HG02852 (cell line): ENCODE data around the gene RALBP1.

Experiments
- ATAC-seq: cut with Tn5 transposase; IDR thresholded peaks from one replicate; pipeline ENCODE4 v1.9.1; 2021; ENCODE audit warnings: mild to moderate bottlenecking, moderate library complexity; ENCODE audit not compliant: unreplicated experiment

Gene RALBP1

DNA sequence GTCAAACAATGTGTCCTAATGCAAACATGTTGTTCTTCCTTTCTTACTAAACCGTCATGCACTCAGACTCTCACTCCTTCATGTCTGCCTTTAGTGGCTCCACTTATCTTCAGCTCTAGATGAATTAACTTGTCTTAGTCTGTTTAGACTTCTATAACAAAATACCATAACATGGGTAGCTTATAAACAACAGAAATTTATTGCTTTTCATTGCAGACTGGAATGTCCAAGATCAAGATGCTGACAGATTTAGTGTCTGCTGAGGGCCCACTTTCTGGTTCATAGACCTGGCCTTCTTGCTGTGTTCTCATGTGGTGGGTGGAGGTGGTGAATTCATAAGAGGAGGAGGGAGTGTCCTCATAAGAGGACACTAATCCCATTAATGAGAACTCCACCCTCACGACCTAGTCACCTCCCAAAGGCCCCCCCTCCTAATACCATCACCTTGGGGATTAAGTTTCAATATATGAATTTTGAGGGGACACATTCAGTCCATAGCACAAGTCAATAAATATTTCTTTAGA lies 32.3 kb downstream of the RALBP1 start:
- ATAC-seq: no peak

GRCh38 chr18:9508446-9509025 lies 33.2 kb downstream of the RALBP1 start:
- ATAC-seq: no peak

DNA sequence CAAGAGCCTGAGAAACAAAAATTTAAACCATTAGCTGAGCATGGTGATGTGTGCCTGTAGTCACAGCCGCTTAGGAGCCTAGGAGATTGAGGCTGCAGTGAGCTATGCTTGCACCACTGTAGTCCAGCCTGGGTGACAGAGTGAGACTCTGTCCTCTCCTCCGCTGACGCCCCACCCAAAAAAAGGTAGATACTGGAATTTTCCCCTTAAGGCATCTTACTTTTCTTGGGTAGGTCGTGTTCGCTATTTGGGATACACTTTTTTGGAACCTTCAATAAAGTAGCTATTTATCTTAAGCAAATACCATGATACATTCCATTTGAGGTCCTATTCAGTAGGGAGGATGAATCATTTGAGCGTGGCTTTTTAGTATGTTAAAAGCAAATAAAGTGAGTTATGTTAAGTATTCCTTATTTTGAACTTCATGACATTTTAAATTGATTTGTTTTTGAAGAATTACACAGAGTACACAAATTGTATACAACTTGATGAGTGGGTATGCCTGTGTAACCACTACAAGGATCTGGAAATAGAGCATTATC lies 38.7 kb downstream of the RALBP1 start:
- ATAC-seq: no peak

GRCh38 chr18:9516437-9517064 lies 41.2 kb downstream of the RALBP1 start:
- no peak for ATAC-seq

DNA sequence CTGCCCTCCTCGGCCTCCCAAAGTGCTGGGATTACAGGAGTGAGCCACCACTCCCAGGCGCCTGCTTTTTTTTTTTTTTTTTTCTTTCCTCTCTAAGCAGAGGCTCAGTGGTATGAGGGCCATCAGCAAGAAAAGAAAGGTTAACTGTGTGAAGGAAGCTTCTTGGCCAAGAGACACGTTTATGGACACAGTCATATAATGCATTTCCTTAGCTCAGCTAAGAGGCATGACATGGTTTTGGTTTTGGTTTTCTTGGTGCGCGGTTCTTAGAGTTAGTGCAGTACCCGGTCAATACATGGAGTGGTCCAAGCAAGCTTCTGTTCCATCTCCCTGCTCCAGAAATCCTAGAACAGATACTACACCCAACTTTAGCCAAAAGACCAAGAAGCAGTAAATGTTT lies 42.6 kb downstream of the RALBP1 start:
- no peak for ATAC-seq

DNA sequence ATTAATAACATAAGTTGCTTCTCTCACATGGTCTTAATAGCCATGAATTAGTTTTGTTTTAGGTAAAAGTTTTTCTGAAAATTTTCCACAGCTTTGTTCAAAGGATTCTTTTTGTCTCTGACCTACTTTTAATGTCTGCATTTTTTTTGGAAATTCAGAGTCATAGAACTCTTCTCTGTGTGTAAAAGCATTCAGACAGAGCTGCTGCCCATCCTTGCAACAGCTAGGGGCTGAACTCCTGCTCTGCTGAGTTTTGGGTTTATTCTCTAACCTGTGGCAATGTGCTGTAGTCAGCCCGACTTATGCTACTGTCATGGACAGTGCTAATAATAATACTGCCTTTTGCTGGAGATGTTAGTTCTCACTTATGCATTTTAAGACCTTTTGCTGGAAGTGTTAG lies 44.1 kb downstream of the RALBP1 start:
- no peak for ATAC-seq

DNA sequence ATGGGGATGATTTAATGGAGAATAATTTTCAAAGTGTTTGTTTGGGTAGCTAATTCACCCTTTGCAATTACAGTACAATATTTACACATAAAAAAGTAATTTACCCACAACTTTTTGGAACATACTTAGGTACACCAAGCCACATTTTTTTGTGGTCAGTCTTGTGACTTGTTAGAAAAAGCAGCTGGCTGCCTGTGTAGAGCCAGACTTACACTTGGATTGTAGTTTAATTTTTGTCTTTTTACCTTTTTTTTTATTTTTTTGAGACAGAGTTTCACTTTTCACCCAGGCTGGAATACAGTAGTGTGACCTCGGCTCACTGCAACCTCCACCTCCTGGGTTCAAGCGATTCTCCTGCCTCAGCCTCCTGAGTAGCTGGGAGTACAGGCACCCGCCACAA lies 45.4 kb downstream of the RALBP1 start:
- ATAC-seq: no peak

GRCh38 chr18:9521770-9522169 lies 46.5 kb downstream of the RALBP1 start:
- no peak for ATAC-seq

DNA sequence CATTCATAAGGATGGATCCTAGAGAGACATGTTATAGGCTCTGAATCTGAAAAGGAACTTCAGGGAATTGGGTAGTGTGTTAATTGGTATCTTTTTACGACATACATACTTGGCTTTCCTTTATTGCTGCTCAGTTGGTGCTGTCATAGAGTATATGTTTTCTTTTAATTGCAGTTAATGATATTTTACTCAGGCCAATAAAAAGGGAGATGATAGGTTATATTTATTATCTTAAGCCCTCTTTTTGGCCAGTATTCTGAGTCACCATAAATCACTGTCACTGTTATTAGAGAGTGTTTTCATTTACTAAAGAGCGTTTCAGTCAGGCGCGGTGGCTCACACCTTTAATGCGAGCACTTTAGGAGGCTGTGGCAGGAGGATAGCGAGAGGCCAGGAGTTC lies 47.6 kb downstream of the RALBP1 start:
- ATAC-seq: no peak

GRCh38 chr18:9526458-9526857 lies 51.1 kb downstream of the RALBP1 start:
- no peak for ATAC-seq

DNA sequence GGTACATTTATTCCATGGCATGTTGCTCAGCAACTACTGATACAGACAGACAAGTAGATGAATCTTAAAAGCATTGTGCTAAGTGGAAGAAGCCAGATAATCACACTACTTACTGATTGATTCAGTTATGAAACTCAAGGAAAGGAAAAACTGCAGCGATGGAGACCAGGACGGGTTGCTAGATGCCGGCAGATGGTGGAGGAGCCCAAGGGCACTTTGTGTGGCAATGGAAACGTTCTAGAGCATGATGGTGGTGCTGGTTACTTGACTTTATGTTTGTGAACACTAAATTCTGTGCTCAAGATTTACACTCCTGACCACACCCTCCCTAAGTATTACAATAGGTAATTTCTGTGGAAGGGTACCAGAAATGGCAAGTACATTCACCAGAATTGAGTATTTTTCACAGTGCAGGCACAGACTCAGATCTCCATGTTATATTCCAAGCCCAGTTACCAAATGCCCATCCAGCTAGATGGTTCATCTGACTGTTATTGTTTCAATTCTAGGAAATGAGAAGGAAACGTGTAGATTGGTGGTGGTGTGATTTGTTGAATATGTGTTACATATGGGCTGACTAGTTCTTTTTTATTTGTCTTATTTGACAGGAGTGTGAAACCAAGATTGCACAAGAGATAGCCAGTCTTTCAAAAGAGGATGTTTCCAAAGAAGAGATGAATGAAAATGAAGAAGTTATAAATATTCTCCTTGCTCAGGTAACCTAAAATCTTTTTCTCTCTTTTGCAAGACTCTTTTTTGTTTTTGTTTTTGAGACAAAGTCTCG lies 55.1 kb downstream of the RALBP1 start:
- no peak for ATAC-seq

- ATAC-seq: no peak
Measured at GRCh38 chr18:9531791-9532410, 56.6 kb downstream of the RALBP1 start.

DNA sequence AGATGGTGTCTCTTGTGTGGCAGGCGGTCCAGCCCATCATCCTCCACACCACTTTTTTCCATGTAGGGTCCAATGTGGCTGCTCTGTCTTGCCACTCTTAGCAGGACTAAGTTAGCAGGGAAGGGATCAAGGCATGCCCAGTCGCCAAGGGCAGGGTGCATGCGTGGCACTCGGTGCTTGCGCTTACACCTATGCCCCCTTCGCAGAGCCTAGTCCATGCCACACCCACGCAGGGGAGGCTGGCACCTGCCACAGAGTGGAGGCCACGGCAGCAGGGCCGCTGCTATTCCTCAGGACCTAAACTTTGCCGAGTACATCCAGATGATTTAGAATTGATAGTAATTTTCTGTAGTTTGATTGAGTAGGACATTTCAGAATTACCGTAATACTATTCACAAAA lies 59.5 kb downstream of the RALBP1 start:
- ATAC-seq: no peak

DNA sequence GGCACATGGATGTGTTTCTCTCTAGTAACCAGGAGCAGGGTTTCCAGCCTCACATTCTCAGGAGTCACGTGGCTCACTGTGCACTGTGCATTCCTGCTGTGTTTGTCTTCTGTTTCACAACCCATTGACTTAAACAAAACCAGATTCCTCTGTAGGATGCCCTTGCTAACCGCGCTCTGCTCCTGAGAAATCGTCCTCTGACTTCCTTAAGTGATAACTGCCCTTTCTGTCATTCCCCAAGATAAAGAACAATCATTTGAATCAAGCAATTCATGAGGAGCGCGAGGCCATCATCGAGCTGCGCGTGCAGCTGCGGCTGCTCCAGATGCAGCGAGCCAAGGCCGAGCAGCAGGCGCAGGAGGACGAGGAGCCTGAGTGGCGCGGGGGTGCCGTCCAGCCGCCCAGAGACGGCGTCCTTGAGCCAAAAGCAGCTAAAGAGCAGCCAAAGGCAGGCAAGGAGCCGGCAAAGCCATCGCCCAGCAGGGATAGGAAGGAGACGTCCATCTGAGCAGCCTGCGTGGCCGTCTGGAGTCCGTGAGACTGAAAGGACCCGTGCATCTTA lies 60.2 kb downstream of the RALBP1 start:
- no peak for ATAC-seq

GRCh38 chr18:9536354-9537152 lies 61.2 kb downstream of the RALBP1 start:
- no peak for ATAC-seq

- ATAC-seq: no peak
Measured at GRCh38 chr18:9537677-9538076, 62.4 kb downstream of the RALBP1 start.

DNA sequence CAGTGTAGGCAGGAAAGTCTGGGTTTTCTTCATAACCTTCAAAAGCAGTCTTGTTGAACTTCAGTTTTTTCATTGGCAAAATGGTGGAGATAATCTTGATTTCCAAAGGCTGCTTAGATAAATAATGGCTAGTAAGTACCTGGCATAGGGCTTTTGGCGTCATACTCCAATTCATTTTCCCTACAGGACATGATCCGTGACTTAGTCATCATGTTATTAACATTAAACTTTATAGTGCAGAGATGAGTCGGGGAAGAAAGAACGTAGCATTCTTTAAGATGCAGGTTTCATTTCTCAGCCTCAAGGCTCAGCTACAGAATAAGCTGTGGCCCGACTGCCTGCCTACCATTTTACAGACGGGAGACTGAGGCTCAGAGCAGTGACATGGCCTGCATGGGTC lies 64.0 kb downstream of the RALBP1 start:
- no peak for ATAC-seq

DNA sequence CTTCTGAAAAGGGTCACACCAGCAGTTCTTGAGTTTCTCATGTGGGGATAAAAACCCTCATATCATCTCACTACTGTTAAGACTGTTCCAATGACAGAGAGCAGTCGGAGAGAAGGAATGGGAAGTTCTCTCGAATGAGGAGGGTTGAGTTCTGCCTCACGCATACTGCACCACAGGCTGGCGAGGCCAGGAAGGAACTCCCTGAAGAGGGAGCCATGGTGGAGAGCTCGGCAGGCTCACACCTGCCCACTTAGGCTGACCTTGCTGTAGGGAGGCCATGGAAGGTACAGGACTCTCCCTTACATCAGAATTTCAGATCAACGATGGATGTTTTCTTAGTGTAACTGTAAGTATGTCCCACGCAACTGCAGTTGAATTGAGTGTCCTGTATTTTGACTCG lies 64.6 kb downstream of the RALBP1 start:
- ATAC-seq: no peak

DNA sequence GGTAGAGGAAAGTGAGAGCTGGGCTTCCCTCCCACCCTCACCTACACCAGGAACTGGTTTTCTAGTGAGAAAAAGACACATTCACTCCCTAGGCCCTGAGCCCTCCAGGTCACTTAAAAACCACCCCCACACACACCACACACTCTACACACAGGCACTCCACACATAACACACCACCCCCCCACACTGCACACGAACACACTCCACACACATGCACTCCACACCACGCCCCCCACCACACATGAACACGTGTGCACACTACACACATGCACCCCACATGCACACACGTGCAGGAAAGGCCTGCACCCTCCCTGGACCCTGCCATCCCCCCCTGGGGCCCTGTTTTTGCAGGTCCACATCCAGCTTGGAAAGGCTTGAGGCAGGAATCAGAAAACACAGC lies 67.6 kb downstream of the RALBP1 start:
- ATAC-seq: no peak

DNA sequence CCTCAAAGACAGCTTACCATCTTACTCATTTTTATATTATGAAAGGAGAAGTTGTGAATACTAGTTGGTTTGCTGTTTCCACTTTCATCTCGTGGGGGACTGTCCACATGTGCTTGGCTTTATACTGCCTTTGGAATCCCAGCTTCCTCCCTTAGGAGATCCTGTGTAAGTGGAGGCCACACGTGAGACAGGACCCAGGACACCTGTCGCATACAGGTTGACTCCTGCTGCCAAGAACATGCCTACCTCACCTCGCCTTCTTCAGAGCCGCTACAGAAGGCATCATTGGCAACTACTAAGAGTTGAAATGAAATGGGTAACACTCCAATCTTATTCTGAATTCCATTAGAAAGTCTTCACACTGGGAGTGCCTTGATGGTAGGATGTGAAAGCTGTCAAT lies 69.7 kb downstream of the RALBP1 start:
- no peak for ATAC-seq
